Dendritic cell treated with granulocyte-macrophage colony-stimulating factor and Interleukin-4, amounts not matched to agents 40 ng/mL and 50 ng/mL, for 4 days (primary cell): ENCODE data around the gene NAALADL2.
"Not testable (repeated sequence)": the region's sequence is repeated elsewhere in the genome, so short reads cannot be mapped to it uniquely, and the experiment has no call there.

Experiments
- H3K27ac Mint-ChIP-seq: one replicate; pipeline ENCODE4 v1.8.0; 2022; ENCODE audit warnings: mild to moderate bottlenecking, mixed read lengths
- H3K27me3 Mint-ChIP-seq: one replicate; pipeline ENCODE4 v1.8.0; 2022; ENCODE audit warnings: mild to moderate bottlenecking, mixed read lengths
- H3K36me3 Mint-ChIP-seq: one replicate; pipeline ENCODE4 v1.8.0; 2022; ENCODE audit warnings: low read depth, mixed read lengths
- H3K4me1 Mint-ChIP-seq: one replicate; pipeline ENCODE4 v1.8.0; 2022; ENCODE audit warnings: low read depth, mixed read lengths
- H3K4me3 Mint-ChIP-seq: one replicate; pipeline ENCODE4 v1.8.0; 2022; ENCODE audit warnings: mild to moderate bottlenecking, moderate library complexity, mixed read lengths
- H3K9me3 Mint-ChIP-seq: one replicate; pipeline ENCODE4 v1.8.0; 2022; ENCODE audit warnings: mixed read lengths
- intact Hi-C: fragments of 100-400 bp; cut with micrococcal nuclease; formaldehyde crosslinking; loops from one replicate; pipeline ENCODE4 v1.15.0; 2022

NAALADL2 gene

DNA sequence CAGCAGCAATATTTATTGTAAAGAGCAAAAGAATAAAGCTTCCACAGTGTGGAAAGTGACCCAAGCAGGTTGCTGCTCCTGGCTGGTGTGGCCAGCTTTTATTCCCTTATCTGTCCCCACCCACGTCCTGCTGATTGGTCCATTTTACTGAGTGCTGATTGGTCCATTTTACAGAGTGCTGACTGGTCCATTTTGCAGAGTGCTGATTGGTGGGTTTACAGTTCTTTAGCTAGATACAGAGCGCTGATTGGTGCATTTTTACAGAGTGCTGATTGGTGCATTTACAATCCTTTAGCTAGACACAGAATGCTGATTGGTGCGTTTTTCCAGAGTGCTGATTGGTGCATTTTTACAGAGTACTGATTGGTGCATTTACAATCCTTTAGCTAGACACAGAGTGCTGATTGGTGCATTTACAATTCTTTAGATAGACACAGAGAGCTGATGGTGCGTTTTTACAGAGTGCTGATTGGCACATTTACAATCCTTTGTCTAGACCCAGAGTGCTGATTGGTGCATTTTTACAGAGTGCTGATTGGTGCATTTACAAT is 601.8 kb downstream of the NAALADL2 start:
- H3K27me3 Mint-ChIP-seq, intact Hi-C loops, H3K36me3 Mint-ChIP-seq, H3K4me1 Mint-ChIP-seq, H3K27ac Mint-ChIP-seq, H3K4me3 Mint-ChIP-seq: not testable (repeated sequence)
- peaks cover 38% of the 10 kb centered on the region for H3K9me3 Mint-ChIP-seq

DNA sequence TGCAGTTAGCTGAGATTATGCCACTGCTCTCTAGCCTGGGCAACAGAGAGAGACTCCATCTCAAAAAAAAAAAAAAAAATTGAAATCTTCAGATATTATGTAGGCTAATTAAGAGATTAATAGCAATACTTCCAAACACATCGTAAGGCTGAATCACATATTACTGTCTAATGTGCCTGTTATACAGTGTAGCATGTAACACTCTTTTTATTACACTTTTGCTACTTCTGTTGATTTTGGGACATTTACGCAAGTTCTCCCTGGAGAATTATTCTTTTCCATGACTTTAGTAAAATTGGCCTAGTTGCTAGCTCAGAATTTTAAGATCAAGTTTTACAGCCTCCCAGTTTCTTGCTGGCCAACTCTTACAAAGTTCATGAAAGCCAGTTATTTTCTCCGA is 605.2 kb downstream of the NAALADL2 start:
- Mint-ChIP-seq H3K36me3 (no peaks in the 10 kb centered on the region), H3K27ac (no peak overlapping the region), H3K4me3 (no peak overlapping the region), H3K4me1 (no peaks in the 10 kb centered on the region), H3K27me3 (no peaks in the 10 kb centered on the region), H3K9me3 (peaks cover 28% of the 10 kb centered on the region)
- intact Hi-C loops: no loop called here

DNA sequence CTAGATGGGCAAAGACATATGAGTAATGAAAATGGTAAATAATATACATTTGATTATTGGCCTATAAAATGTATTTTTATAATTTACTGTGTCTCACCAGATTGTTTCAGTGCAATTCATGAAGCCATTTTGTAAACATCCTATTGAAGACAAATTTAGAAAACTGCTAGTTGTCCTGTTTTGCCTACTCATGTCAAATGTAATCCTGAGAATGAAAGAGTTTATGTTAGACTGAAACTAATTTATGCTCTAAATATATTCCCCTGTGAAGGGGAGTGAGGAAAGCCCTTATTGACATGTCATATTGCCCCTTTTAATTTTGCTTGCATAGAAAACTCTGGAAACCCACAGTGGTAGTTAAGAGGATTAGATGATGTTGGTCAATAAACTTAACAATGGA is 610.0 kb downstream of the NAALADL2 start:
- Mint-ChIP-seq H3K27ac (no peak overlapping the region), H3K27me3 (no peaks in the 10 kb centered on the region), H3K36me3 (no peaks in the 10 kb centered on the region), H3K4me3 (no peak overlapping the region), H3K9me3 (no peaks in the 10 kb centered on the region), H3K4me1 (no peaks in the 10 kb centered on the region)
- intact Hi-C loops: no loop called here

GRCh38 chr3:175475765-175476164 is 616.6 kb downstream of the NAALADL2 start:
- Mint-ChIP-seq H3K9me3 (no peaks in the 10 kb centered on the region), H3K27me3 (no peaks in the 10 kb centered on the region), H3K27ac (no peak overlapping the region), H3K4me1 (no peaks in the 10 kb centered on the region), H3K4me3 (no peak overlapping the region), H3K36me3 (no peaks in the 10 kb centered on the region)
- intact Hi-C loops: no loop called here

- Mint-ChIP-seq H3K9me3 (no peaks in the 10 kb centered on the region), H3K27ac (no peak overlapping the region), H3K36me3 (no peaks in the 10 kb centered on the region), H3K4me1 (no peaks in the 10 kb centered on the region), H3K27me3 (no peaks in the 10 kb centered on the region), H3K4me3 (no peak overlapping the region)
- intact Hi-C loops: no loop called here
Observed at GRCh38 chr3:175476489-175476888, 617.4 kb downstream of the NAALADL2 start.

DNA sequence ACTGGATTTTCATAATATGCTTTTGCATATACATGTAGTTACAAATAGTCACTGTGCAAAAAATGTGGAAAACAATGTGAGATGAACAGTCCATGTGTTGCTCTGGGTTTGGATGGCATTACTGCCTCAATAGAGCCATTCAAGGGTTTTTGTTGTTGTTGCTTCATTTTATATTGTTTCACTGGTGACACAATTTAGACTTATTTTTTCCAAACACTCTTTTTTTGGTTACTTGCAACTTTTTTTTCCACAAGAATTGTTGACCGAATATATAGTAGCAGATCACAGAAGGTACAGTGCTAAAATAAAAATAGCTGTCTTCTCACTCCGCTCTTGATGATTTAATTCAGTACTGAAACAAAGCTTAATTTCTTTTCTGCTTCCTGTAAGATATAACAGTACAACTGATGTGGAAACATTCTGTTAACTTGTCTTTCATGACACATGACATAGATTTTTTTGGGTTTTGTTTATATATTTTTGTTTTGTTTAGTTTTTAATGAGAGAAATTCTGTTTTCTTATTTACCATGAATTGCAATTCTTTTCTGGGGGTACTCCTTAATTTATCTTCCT is 618.6 kb downstream of the NAALADL2 start:
- Mint-ChIP-seq H3K9me3 (no peaks in the 10 kb centered on the region), H3K4me3 (no peak overlapping the region), H3K4me1 (no peaks in the 10 kb centered on the region), H3K36me3 (no peaks in the 10 kb centered on the region), H3K27ac (no peak overlapping the region), H3K27me3 (no peaks in the 10 kb centered on the region)
- intact Hi-C loops: no loop called here

GRCh38 chr3:175478301-175478700 is 619.2 kb downstream of the NAALADL2 start:
- Mint-ChIP-seq H3K27ac (no peak overlapping the region), H3K27me3 (no peaks in the 10 kb centered on the region), H3K4me3 (no peak overlapping the region), H3K36me3 (no peaks in the 10 kb centered on the region), H3K9me3 (no peaks in the 10 kb centered on the region), H3K4me1 (no peaks in the 10 kb centered on the region)
- intact Hi-C loops: no loop called here

DNA sequence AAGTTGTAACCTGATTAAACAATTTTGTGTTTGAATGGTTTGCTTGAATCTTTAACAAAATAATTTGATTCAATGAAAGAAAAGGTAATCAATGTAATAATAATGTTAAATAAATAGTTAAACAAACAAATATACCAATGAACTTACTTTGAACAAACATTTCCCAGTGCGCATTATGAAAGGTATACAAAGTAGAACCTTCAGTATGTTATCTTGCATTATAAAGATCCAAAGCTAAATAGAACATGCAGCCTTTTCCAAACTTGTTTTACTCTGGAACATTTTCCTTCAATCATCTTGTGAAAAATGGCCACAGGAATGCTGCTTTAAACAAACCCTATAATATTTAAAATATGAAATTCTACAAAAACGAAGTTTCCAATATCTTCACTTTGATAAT is 620.0 kb downstream of the NAALADL2 start:
- Mint-ChIP-seq H3K27ac (no peak overlapping the region), H3K36me3 (no peaks in the 10 kb centered on the region), H3K9me3 (no peaks in the 10 kb centered on the region), H3K27me3 (no peaks in the 10 kb centered on the region), H3K4me1 (no peaks in the 10 kb centered on the region), H3K4me3 (no peak overlapping the region)
- intact Hi-C loops: no loop called here

DNA sequence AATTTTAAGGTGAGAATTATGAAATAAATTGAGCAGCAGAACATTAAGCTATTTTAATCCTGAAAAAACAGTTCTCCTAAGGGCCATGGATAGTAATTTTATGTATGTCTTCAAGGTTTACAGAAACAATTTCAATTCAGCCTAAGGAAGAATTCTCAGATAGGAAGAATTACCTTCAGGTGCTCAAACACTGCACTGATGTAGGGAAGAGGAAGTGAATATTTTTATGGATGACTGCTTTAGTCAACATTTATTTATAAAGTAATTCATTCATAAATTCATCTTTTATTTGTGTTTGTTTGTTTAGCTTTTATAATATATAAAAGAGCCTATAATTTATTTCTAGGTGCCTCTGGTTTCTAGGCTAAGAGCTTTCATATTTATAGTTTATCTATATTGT is 620.7 kb downstream of the NAALADL2 start:
- intact Hi-C loops: no loop called here
- Mint-ChIP-seq H3K4me3 (no peak overlapping the region), H3K36me3 (no peaks in the 10 kb centered on the region), H3K27me3 (no peaks in the 10 kb centered on the region), H3K4me1 (no peaks in the 10 kb centered on the region), H3K9me3 (no peaks in the 10 kb centered on the region), H3K27ac (no peak overlapping the region)

GRCh38 chr3:175484666-175485065 is 625.5 kb downstream of the NAALADL2 start:
- H3K27me3 Mint-ChIP-seq: no peaks in the 10 kb centered on the region
- H3K36me3 Mint-ChIP-seq: no peaks in the 10 kb centered on the region
- no peaks in the 10 kb centered on the region for H3K9me3 Mint-ChIP-seq
- H3K4me1 Mint-ChIP-seq: no peaks in the 10 kb centered on the region
- H3K27ac Mint-ChIP-seq: no peak overlapping the region
- intact Hi-C loops: no loop called here
- no peak overlapping the region for H3K4me3 Mint-ChIP-seq

DNA sequence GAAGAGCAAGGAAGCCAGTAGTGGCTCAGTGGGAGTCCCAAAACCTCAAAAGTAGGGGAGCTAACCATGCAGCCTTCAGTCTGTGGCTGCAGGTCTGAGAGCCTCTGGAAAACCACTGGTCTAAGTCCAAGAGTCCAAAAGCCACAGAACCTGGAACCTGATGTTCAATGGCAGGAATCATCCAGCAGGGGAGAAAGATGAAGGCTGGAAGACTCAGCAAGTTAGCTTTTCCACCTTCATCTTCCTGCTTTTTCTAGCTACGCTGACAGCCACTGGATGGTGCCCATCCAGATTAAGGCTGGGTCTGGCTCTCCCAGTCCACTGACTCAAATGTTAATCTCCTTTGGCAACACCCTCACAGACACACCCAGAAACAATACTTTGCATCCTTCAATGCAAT is 626.3 kb downstream of the NAALADL2 start:
- H3K27me3 Mint-ChIP-seq: no peaks in the 10 kb centered on the region
- no peak overlapping the region for H3K4me3 Mint-ChIP-seq
- H3K27ac Mint-ChIP-seq: no peak overlapping the region
- no peaks in the 10 kb centered on the region for H3K36me3 Mint-ChIP-seq
- H3K4me1 Mint-ChIP-seq: no peaks in the 10 kb centered on the region
- intact Hi-C loops: no loop called here
- no peaks in the 10 kb centered on the region for H3K9me3 Mint-ChIP-seq

GRCh38 chr3:175486255-175486654 is 627.1 kb downstream of the NAALADL2 start:
- no peaks in the 10 kb centered on the region for H3K27me3 Mint-ChIP-seq
- H3K4me3 Mint-ChIP-seq: no peak overlapping the region
- H3K4me1 Mint-ChIP-seq: no peaks in the 10 kb centered on the region
- no peaks in the 10 kb centered on the region for H3K9me3 Mint-ChIP-seq
- H3K36me3 Mint-ChIP-seq: no peaks in the 10 kb centered on the region
- H3K27ac Mint-ChIP-seq: no peak overlapping the region
- intact Hi-C loops: no loop called here

GRCh38 chr3:175489406-175489805 is 630.3 kb downstream of the NAALADL2 start:
- no peaks in the 10 kb centered on the region for H3K27me3 Mint-ChIP-seq
- no peak overlapping the region for H3K4me3 Mint-ChIP-seq
- H3K36me3 Mint-ChIP-seq: no peaks in the 10 kb centered on the region
- H3K9me3 Mint-ChIP-seq: no peaks in the 10 kb centered on the region
- intact Hi-C loops: no loop called here
- H3K4me1 Mint-ChIP-seq: no peaks in the 10 kb centered on the region
- H3K27ac Mint-ChIP-seq: no peak overlapping the region

- H3K36me3 Mint-ChIP-seq: no peaks in the 10 kb centered on the region
- no peaks in the 10 kb centered on the region for H3K9me3 Mint-ChIP-seq
- peaks cover 10% of the 10 kb centered on the region for H3K4me1 Mint-ChIP-seq
- no peak overlapping the region for H3K27ac Mint-ChIP-seq
- H3K27me3 Mint-ChIP-seq: no peaks in the 10 kb centered on the region
- H3K4me3 Mint-ChIP-seq: no peak overlapping the region
- intact Hi-C loops: no loop called here
Observed at GRCh38 chr3:175493301-175493700, 634.2 kb downstream of the NAALADL2 start.

DNA sequence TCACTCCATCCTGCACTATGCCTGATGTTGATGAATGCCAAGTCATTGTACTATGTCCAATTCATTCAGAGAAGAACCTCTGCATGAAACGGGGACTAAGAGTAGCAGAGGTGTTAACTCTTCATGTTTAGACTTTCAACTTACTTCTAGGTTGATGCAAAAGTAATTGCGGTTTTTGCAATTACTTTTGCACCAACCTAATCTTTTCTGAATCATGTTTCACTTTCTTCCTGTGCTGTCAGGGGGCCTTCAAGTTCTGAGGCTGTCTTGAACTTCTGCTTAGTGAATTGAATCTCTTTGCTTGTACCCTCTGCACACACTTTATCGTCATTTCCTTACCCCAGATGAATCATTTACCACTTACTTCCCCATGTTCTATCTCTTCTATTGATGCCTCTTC is 636.2 kb downstream of the NAALADL2 start:
- H3K27me3 Mint-ChIP-seq: no peaks in the 10 kb centered on the region

More for the DNA sequence above, 636.2 kb downstream of the NAALADL2 start:
- intact Hi-C loops: no loop called here
- no peak overlapping the region for H3K4me3 Mint-ChIP-seq
- no peaks in the 10 kb centered on the region for H3K9me3 Mint-ChIP-seq
- peaks cover 10% of the 10 kb centered on the region for H3K4me1 Mint-ChIP-seq
- no peaks in the 10 kb centered on the region for H3K36me3 Mint-ChIP-seq
- no peak overlapping the region for H3K27ac Mint-ChIP-seq
